Effector memory CD4-positive, alpha-beta T cell (primary cell): ENCODE results near the gene PDE4B.

ENCODE experiments used
- DNase-seq, 3 donors: peaks; one replicate each; pipeline ENCODE4 v3.0.0-alpha.2; 2020
- H3K27ac ChIP-seq: 2 replicates; pipeline ENCODE4 v1.7.0; 2013; ENCODE audit warnings: mild to moderate bottlenecking, low read length, moderate library complexity; ENCODE audit not compliant: insufficient read depth, poor library complexity, severe bottlenecking
- H3K27me3 ChIP-seq: replicated peaks from 2 replicates; pipeline ENCODE4 v1.7.0; 2013; ENCODE audit warnings: mild to moderate bottlenecking, low read length; ENCODE audit not compliant: insufficient read depth, control insufficient read depth, poor library complexity, severe bottlenecking
- H3K36me3 ChIP-seq: 2 replicates; pipeline ENCODE4 v1.7.0; 2013; ENCODE audit warnings: mild to moderate bottlenecking, low read length, moderate library complexity; ENCODE audit not compliant: control insufficient read depth, insufficient read depth
- H3K4me1 ChIP-seq: 2 replicates; pipeline ENCODE4 v1.7.0; 2013; ENCODE audit warnings: low read length, mild to moderate bottlenecking; ENCODE audit not compliant: control insufficient read depth, insufficient read depth, poor library complexity, severe bottlenecking
- H3K4me3 ChIP-seq: 2 replicates; pipeline ENCODE4 v1.7.0; 2013; ENCODE audit warnings: low read length, low read depth, mild to moderate bottlenecking; ENCODE audit not compliant: insufficient read depth, poor library complexity, severe bottlenecking
- H3K9me3 ChIP-seq: 2 replicates; pipeline ENCODE4 v1.7.0; 2013; ENCODE audit warnings: mild to moderate bottlenecking, low read length, moderate library complexity; ENCODE audit not compliant: control insufficient read depth

Gene PDE4B

DNA sequence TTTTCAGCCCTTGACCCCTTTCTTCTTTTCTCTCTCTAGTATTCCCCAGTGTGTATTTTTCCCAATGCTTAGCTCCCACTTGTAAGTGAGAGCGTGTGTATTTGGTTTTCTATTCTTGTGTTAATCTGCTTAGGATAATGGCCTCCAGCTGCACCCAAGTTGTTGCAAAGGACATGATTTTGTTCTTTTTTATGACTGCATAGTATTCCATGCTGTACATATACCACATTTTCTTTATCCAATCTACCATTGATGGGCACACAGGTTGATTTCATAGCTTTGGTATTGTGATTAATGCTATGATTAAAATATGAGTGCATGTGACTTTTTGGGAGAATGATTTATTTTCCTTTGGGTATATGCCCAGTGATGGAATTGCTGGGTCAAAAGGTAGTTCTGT is 104.8 kb downstream of the PDE4B start:
- no peak for DNase-seq
- H3K27me3 ChIP-seq, result peaks cover 2% of the 10 kb centered on the region
- no peaks in the 10 kb centered on the region for H3K9me3 ChIP-seq
- no peak overlapping the region for H3K27ac ChIP-seq
- H3K4me3 ChIP-seq, result no peak overlapping the region
- H3K36me3 ChIP-seq, result no peaks in the 10 kb centered on the region
- H3K4me1 ChIP-seq, result no peaks in the 10 kb centered on the region

DNA sequence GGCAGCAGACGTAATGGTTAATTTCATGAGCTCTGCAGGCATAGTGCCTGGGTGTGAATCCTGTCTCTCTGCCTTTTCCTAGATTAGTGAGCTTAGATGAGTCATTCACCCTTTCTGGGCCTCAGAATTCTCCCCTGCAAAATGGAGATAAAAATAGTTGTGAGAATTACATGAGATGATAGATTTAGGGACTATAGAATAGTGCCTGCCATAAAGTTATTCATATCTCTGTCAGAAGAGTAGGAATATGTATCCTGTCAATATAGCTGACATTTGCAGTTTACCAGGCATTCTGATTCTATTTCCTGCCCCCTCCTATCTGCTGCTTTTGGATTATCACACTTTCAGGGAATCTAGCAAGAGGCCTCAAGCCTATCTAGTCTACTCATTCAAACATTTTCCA is 112.0 kb downstream of the PDE4B start:
- Histone ChIP-seq H3K4me3 (no peak overlapping the region), H3K27me3 (no peaks in the 10 kb centered on the region), H3K36me3 (no peaks in the 10 kb centered on the region), H3K4me1 (no peaks in the 10 kb centered on the region), H3K9me3 (no peaks in the 10 kb centered on the region), H3K27ac (no peak overlapping the region)
- DNase-seq, result no peak

DNA sequence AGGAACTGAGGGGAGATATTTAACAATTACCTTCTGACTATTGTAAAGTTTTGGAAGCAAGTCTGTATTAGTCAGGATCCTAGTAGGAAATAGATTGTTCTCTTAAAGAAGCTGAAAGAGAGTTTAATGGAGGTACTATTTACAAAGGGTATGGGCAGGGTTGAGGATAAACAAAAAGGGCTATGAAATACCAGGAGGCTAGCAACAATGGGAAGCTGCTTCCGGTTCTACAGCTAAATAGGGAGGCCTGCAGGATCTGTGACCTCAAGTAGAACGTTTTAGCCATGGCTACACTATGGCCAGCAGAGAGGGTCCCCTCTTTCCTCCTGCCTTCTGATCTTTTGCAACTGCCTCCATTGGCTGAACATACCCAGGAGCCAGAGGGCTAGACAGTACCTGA is 117.7 kb downstream of the PDE4B start:
- H3K9me3 ChIP-seq, result no peaks in the 10 kb centered on the region
- H3K36me3 ChIP-seq, result no peaks in the 10 kb centered on the region
- no peaks in the 10 kb centered on the region for H3K27me3 ChIP-seq
- no peak overlapping the region for H3K27ac ChIP-seq
- no peaks in the 10 kb centered on the region for H3K4me1 ChIP-seq
- H3K4me3 ChIP-seq, result no peak overlapping the region
- no peak for DNase-seq

DNA sequence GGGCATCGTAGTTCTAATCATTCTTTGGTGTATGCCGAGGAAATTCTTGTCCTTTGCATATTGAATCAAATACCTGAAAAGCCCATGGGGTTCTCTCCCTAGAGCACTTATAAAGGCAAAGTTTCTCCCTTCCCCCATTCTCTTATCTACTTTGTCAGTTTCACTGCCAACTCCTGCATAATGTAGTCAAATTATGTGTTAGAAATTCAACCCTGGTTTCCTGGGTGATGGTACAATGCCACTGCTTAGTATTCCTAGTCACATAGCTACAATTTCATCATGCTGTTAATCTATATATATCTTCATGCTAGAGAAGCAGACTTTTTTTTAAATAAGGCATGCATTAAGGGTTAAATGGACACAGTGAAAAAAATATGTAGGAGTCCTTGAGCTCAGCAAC is 119.0 kb downstream of the PDE4B start:
- Histone ChIP-seq H3K36me3 (no peaks in the 10 kb centered on the region), H3K9me3 (no peaks in the 10 kb centered on the region), H3K27me3 (no peaks in the 10 kb centered on the region), H3K4me1 (no peaks in the 10 kb centered on the region), H3K4me3 (no peak overlapping the region), H3K27ac (no peak overlapping the region)
- no peak for DNase-seq

DNA sequence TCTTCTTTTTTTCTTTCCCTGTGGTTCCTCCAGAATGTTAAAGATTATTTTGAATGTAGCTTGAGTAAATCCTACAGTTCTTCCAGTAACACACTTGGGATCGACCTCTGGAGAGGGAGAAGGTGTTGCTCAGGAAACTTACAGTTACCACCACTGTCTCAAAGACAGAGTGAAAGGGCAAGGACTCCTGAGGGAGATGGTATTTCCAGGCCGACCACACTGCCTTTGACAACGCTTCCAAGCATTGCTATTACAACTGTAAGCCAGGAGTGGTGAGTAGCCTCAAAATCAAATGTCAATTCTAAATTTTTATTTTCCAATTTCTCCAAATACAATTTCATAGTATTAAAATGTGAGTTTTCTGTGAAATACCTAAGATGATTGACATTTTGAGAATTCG is 125.9 kb downstream of the PDE4B start:
- DNase-seq, result no peak
- Histone ChIP-seq H3K9me3 (no peaks in the 10 kb centered on the region), H3K27me3 (no peaks in the 10 kb centered on the region), H3K4me1 (no peaks in the 10 kb centered on the region), H3K36me3 (no peaks in the 10 kb centered on the region), H3K4me3 (no peak overlapping the region), H3K27ac (no peak overlapping the region)

DNA sequence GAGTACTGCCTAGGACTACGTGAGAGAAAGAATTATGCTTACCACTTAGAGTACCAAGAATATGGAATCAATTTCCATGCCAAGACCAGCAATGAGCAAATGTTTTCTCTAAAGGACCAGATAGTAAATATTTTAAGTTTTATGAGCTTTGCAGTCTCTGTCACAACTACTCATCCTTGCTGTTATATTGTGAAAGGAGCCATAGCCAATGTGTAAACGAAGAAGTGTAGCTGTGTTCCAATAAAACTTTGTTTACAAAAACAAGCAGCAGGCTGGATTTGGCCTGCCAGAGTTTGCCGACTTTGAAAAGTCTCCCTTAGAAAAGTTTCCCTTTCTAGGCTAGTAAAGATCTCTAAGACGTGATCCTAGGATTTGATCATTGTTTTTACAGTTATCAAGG is 128.8 kb downstream of the PDE4B start:
- H3K4me3 ChIP-seq, result no peak overlapping the region
- DNase-seq, result no peak
- no peaks in the 10 kb centered on the region for H3K27me3 ChIP-seq
- H3K36me3 ChIP-seq, result no peaks in the 10 kb centered on the region
- no peaks in the 10 kb centered on the region for H3K4me1 ChIP-seq
- no peak overlapping the region for H3K27ac ChIP-seq
- no peaks in the 10 kb centered on the region for H3K9me3 ChIP-seq

DNA sequence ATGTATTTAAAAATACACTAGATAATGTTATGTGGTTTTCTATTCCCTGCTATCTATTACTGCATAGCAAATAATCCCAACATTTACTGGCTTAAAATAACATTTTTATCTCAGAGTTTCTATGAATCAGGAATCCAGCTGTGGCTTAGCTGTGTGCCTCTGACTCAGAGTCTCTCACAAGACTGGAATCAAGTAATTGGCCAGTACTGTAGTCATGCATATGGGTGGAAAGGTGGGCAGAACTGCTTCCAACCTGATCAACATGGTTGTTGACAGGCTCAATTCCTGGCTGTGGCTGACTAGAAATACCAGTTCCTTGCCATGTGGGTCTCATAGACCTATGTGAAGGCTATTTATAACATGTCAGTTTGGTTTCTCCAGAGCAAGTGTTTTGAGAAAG is 131.8 kb downstream of the PDE4B start:
- Histone ChIP-seq H3K4me1 (no peaks in the 10 kb centered on the region), H3K27me3 (no peaks in the 10 kb centered on the region), H3K27ac (no peak overlapping the region), H3K36me3 (no peaks in the 10 kb centered on the region), H3K4me3 (no peak overlapping the region), H3K9me3 (no peaks in the 10 kb centered on the region)
- DNase-seq, result no peak

DNA sequence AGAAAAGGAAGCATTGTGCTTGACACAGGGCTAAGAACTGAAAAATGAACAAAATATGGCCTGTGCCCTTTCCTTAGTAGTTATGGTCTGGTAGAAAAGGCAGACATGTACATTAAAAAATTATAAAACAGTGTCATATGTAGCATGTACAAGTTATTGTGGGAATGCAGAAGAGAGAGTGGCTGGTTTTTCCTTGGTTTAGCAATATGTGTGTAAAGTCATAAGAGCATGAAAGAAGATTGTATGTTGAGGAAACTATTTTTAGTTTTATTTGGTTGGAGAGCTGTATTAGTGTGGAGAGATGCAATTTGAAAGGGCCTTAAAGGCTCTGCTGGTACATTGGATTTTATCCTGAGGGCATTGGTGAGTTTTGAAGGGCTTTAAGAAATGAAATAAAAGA is 145.8 kb downstream of the PDE4B start:
- H3K27ac ChIP-seq, result no peak overlapping the region

DNA sequence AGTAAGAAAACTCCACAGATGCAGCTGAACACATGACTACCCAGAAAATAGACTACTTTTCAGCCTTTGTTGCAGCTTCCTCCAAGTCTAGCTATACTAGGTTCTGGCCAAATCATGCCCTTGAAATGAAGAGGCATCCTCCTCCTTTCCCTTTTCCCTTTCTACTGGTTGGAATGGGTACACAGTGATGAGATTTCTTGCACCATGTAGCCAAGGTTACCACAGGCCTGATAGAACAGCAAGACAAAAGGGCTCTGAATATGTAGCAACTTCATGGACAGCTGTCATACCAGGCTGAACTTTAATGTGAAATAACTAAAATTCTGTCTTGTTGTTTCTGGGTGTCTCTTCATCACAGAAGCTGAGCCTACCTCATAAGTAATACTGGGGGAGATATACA is 146.5 kb downstream of the PDE4B start:
- Histone ChIP-seq H3K4me1 (no peaks in the 10 kb centered on the region), H3K27me3 (no peaks in the 10 kb centered on the region), H3K9me3 (peaks cover 3% of the 10 kb centered on the region), H3K27ac (no peak overlapping the region), H3K36me3 (no peaks in the 10 kb centered on the region), H3K4me3 (no peak overlapping the region)
- no peak for DNase-seq

More for the DNA sequence above, 145.8 kb downstream of the PDE4B start:
- Histone ChIP-seq H3K36me3 (no peaks in the 10 kb centered on the region), H3K9me3 (no peaks in the 10 kb centered on the region), H3K4me1 (no peaks in the 10 kb centered on the region), H3K4me3 (no peak overlapping the region), H3K27me3 (no peaks in the 10 kb centered on the region)
- DNase-seq, result no peak

DNA sequence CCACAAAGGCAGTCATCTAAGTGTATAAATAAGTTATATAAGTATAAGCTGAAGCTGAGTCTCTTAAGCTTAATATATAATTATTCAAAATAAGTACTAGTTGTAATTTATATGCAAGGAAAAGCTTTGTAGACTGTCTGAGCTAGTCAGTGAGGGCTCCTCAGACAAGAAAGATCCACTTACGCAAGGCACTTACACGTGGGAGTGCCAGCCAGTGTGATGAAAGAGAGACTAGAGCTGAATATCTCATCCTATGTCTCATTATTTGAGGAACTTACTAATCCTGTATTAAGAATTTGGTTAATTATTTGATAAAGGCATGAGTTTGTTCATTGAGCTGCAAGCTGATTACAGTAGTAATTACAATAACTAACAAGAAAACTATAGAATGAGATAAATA is 146.9 kb downstream of the PDE4B start:
- Histone ChIP-seq H3K27me3 (no peaks in the 10 kb centered on the region), H3K4me1 (no peaks in the 10 kb centered on the region), H3K4me3 (no peak overlapping the region), H3K27ac (no peak overlapping the region), H3K9me3 (peaks cover 3% of the 10 kb centered on the region), H3K36me3 (no peaks in the 10 kb centered on the region)
- no peak for DNase-seq

DNA sequence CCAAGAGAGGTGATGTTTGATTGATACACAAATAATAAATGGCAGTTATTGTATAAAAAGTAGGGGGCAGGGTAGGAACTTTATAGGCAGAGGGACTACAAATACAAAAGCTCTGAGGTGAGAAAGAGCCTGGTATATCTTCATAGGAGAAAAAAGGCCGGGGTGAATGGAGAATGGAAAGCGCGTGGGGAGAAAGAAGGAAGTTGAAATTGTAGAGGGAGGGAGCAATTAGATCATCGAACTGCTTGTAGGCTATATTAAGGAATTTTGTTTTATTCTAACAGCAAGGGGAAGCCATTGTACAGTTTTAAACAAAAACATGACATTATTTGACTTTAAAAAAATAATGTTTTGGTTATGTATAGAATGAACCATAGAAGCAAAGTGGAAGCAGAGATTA is 147.4 kb downstream of the PDE4B start:
- no peak overlapping the region for H3K4me3 ChIP-seq
- peaks cover 3% of the 10 kb centered on the region for H3K9me3 ChIP-seq
- H3K36me3 ChIP-seq, result no peaks in the 10 kb centered on the region
- H3K27ac ChIP-seq, result no peak overlapping the region
- H3K27me3 ChIP-seq, result no peaks in the 10 kb centered on the region
- H3K4me1 ChIP-seq, result no peaks in the 10 kb centered on the region
- DNase-seq, result no peak
